ENCODE measurements around the gene MYO7A. TPM values are rescaled to one million over a fixed set of nuclear protein-coding genes. Genes with fewer than 3 reads are reported as not detected.

The MYO7A gene
- total RNA-seq, 2 donors from 2014 or later: 10.4 to 12.9 TPM

DNA sequence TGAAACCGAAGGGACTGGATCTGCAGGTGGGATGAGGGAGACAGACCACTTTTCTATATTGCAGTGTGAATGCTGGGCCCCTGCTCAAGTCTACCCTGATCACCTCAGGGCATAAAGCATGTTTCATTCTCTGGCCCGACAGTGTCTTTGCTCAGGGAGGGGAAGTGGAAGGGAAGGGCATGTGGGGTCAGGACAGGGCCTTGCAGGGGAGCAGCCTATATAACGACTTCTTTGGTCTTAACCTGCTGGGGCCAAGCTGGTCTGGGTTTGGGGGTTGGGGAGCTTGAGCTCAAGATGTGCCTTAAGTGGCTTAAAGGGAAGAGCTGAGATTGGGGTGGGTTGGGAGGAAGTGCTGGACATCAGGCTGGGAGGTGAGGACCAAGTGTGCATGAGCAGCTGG, 87.1 kb downstream of the MYO7A start:
- Histone ChIP-seq H3K27ac (no peak overlapping the region), H3K9me3 (no peaks in the 10 kb centered on the region), H3K36me3 (replicated peaks in 1 of 2; ENCODE audit: insufficient read depth in 1 of 2, low read depth in 2 of 2) (no peaks in the 10 kb centered on the region), H3K4me1 (peaks cover 9% of the 10 kb centered on the region), H3K4me3 (no peak overlapping the region), H3K27me3 (no peaks in the 10 kb centered on the region)
- TF ChIP-seq, protein P1, sequence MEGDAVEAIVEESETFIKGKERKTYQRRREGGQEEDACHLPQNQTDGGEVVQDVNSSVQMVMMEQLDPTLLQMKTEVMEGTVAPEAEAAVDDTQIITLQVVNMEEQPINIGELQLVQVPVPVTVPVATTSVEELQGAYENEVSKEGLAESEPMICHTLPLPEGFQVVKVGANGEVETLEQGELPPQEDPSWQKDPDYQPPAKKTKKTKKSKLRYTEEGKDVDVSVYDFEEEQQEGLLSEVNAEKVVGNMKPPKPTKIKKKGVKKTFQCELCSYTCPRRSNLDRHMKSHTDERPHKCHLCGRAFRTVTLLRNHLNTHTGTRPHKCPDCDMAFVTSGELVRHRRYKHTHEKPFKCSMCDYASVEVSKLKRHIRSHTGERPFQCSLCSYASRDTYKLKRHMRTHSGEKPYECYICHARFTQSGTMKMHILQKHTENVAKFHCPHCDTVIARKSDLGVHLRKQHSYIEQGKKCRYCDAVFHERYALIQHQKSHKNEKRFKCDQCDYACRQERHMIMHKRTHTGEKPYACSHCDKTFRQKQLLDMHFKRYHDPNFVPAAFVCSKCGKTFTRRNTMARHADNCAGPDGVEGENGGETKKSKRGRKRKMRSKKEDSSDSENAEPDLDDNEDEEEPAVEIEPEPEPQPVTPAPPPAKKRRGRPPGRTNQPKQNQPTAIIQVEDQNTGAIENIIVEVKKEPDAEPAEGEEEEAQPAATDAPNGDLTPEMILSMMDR (IDR thresholded peaks at IDR 0.05): no peak
- TF ChIP-seq POLR2A (IDR thresholded peaks at IDR 0.05): no peak
- WGBS, 2 donors: 70 to 76% methylated on average over 3 of the region's 3 CpGs
- intact Hi-C loops (cut with DNase I): no loop called here
- ATAC-seq: no peak
- no peak for DNase-seq

DNA sequence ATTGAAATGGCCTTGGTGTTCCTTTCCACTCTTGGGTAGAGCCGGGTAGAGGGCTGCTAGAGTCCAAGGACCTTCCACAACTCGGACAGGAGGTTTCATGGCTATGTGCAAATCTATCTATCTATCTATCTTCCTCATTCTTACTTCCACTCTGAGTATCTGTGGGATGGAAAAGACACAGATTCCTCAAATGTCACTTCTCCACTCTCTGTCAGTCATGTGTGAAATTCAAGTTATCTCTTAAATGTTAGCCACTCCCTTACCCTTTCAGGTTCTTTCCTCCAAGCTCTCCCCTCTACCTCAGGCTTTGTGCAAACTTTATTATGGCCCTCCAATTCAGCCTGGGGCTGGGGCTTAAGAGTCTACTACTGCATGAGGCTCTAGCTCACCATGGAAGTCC, 89.1 kb downstream of the MYO7A start:
- H3K27me3 ChIP-seq: no peaks in the 10 kb centered on the region
- peaks cover under 1% of the 10 kb centered on the region for H3K4me1 ChIP-seq
- no peak for DNase-seq
- 77 to 86% methylated on average over 2 of the region's 2 CpGs for WGBS, 2 donors
- ATAC-seq: no peak
- intact Hi-C loops (cut with DNase I): no loop called here
- no peaks in the 10 kb centered on the region for H3K36me3 ChIP-seq (replicated peaks in 1 of 2; ENCODE audit: insufficient read depth in 1 of 2, low read depth in 2 of 2)
- no peaks in the 10 kb centered on the region for H3K9me3 ChIP-seq
- no peak overlapping the region for H3K27ac ChIP-seq
- TF ChIP-seq POLR2A (IDR thresholded peaks at IDR 0.05): no peak
- TF ChIP-seq, protein P1 (IDR thresholded peaks at IDR 0.05): no peak
- no peak overlapping the region for H3K4me3 ChIP-seq

DNA sequence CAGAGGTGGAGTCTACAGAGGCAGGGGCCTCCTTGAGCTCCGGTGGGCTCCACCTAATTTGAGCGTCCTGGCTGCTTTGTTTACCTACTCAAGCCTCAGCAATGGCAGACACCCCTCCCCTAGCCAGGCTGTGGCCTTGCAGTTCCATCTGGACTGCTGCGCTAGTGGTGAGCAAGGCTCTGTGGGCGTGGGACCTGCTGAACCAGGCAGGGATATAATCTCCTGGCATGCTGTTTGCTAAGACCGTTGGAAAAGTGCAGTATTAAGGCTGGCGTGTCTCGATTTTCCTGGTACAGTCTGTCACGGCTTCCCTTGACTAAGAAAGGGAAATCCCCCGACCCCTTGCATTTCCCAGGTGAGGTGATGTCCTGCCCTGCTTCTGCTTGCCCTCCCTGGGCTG, 95.8 kb downstream of the MYO7A start:
- DNase-seq (no peak), ATAC-seq (no peak)
- H3K4me3 ChIP-seq: no peak overlapping the region
- no peaks in the 10 kb centered on the region for H3K36me3 ChIP-seq (replicated peaks in 1 of 2; ENCODE audit: insufficient read depth in 1 of 2, low read depth in 2 of 2)
- H3K4me1 ChIP-seq: no peaks in the 10 kb centered on the region
- TF ChIP-seq POLR2A (IDR thresholded peaks at IDR 0.05): no peak
- TF ChIP-seq, protein P1 (IDR thresholded peaks at IDR 0.05): no peak
- H3K9me3 ChIP-seq: no peaks in the 10 kb centered on the region
- 79 to 81% methylated on average over 6 to 9 of the region's 9 CpGs for WGBS, 2 donors
- no peak overlapping the region for H3K27ac ChIP-seq
- intact Hi-C loops (cut with DNase I): no loop called here
- H3K27me3 ChIP-seq: no peaks in the 10 kb centered on the region

DNA sequence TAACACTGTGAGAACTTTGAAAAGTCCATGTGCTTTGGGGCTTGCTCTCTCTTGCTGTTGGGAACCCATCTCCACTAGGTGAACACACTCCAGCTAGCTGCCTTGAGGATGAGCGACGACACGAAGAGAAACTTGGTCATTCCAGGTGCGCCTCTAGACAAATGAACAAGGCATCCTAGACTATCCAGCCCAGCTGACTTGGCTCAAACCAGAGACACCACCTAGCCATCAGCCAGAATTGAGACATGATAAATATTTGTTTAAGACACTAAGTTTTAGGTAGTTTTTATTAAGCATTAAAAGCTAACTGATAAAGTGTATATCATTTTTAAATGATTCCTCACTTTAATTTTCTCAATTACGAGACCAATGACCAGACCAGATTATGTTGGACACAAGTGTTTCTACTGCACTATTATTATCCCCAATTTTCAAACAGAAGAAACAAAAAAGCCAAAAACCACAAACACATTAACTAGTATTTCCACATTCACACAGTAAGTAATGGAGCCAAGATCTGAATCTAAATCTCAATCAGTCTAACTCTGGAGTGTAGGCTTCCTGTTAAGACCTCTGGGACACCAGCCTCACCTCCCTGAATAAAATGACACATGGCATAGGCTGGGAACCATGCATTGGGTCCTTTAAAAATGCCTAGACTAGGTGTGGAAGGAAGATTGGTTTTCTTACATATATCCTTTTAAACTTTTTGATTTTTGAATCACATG, 103.0 kb downstream of the MYO7A start:
- peaks cover 25% of the 10 kb centered on the region for H3K4me1 ChIP-seq
- TF ChIP-seq, protein P1 (IDR thresholded peaks at IDR 0.05): no peak
- TF ChIP-seq POLR2A (IDR thresholded peaks at IDR 0.05): no peak
- no peaks in the 10 kb centered on the region for H3K9me3 ChIP-seq
- DNase-seq (no peak), ATAC-seq (no peak)
- intact Hi-C loops (cut with DNase I): no loop called here
- H3K4me3 ChIP-seq: no peak overlapping the region
- H3K27me3 ChIP-seq: no peaks in the 10 kb centered on the region
- no peaks in the 10 kb centered on the region for H3K36me3 ChIP-seq (replicated peaks in 1 of 2; ENCODE audit: insufficient read depth in 1 of 2, low read depth in 2 of 2)
- H3K27ac ChIP-seq: peak overlapping the region in 2 of 4 donors; percentile 19 to 76
- WGBS, 2 donors: 94 to 97% methylated on average over 5 of the region's 5 CpGs

DNA sequence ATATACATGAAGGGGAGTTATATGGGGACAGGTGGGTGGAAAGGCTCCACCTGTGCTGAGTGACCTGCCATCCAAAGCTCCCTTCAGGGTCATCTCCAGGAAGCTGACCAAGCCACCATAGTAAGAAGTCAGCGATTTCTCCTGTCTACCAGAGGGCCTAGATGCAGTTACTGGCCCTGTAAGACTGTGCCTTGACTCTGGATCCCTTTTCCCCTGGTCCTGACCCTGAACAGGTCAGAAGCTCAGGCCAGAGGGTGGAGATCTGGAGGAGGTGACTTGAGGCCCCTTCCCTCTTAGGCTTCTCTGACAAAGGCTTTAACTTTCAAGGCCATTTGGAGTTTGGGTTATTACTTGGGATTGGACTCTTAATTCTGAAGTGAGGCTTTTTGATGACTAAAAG, 103.8 kb downstream of the MYO7A start:
- H3K27me3 ChIP-seq: no peaks in the 10 kb centered on the region
- TF ChIP-seq, protein P1 (IDR thresholded peaks at IDR 0.05): no peak
- TF ChIP-seq POLR2A (IDR thresholded peaks at IDR 0.05): no peak
- ATAC-seq (peak; percentile 34), DNase-seq (no peak)
- WGBS, 2 donors: 57 to 90% methylated on average over 1 of the region's 1 CpG
- no peak overlapping the region for H3K4me3 ChIP-seq
- no peaks in the 10 kb centered on the region for H3K36me3 ChIP-seq (replicated peaks in 1 of 2; ENCODE audit: insufficient read depth in 1 of 2, low read depth in 2 of 2)
- H3K9me3 ChIP-seq: no peaks in the 10 kb centered on the region
- intact Hi-C loops (cut with DNase I): no loop called here
- H3K27ac ChIP-seq: peak overlapping the region in 2 of 4 donors; percentile 19 to 76
- H3K4me1 ChIP-seq: peaks cover 25% of the 10 kb centered on the region

Data from body of pancreas (tissue), 4 donors.